A673 (cell line): ENCODE measurements around the gene ANAPC15. TPM values are rescaled to one million over a fixed set of nuclear protein-coding genes. Genes with fewer than 3 reads are reported as not detected.
"Not testable (repeated sequence)": the region's sequence is repeated elsewhere in the genome, so short reads cannot be mapped to it uniquely, and the experiment has no call there.

Experiments
- BruUV-seq: library from RNA; stranded (reverse); fragments of 400-500 nt; replicated peaks from 2 replicates; lab custom pipeline; 2021; lab: Mats Ljungman, UMichigan
- CTCF ChIA-PET: fragments of 300-600 bp; sonication (Branson Sonifier 250); formaldehyde crosslinking; loops from one replicate; lab custom pipeline; 2022; ENCODE audit warnings: antibody characterized with exemption; lab: Charles Lee
- POLR2A ChIA-PET: fragments of 300-600 bp; sonication (Branson Sonifier 250); formaldehyde crosslinking; loops from one replicate; lab custom pipeline; 2022; ENCODE audit warnings: antibody characterized with exemption; ENCODE audit not compliant: low non-redundant PET; lab: Charles Lee
- DNase-seq: peaks from one replicate; pipeline ENCODE4 v3.0.0-alpha.2; 2015; ENCODE audit warnings: low spot score
- H3K27ac ChIP-seq: fragments of 200-600 bp; sonication (generic); 2 replicates; pipeline ENCODE4 v1.5.1; 2016; ENCODE audit warnings: mixed run types, low read depth, mild to moderate bottlenecking, mixed read lengths, antibody characterized with exemption, low read length; ENCODE audit not compliant: poor library complexity, severe bottlenecking
- H3K27me3 ChIP-seq: fragments of 200-600 bp; sonication (generic); replicated peaks from 2 replicates; pipeline ENCODE4 v1.6.1; 2017; ENCODE audit warnings: mixed run types, low read depth, mild to moderate bottlenecking, mixed read lengths, antibody characterized with exemption, low read length; ENCODE audit not compliant: insufficient read depth, poor library complexity
- H3K36me3 ChIP-seq: fragments of 200-600 bp; sonication (generic); 2 replicates; pipeline ENCODE4 v1.6.1; 2016; ENCODE audit warnings: mixed run types, mild to moderate bottlenecking, mixed read lengths, antibody characterized with exemption, low read length; ENCODE audit not compliant: insufficient read depth, poor library complexity, severe bottlenecking
- H3K4me1 ChIP-seq: fragments of 200-600 bp; sonication (generic); 2 replicates; pipeline ENCODE4 v1.6.1; 2017; ENCODE audit warnings: mixed run types, mild to moderate bottlenecking, mixed read lengths, antibody characterized with exemption, low read length; ENCODE audit not compliant: insufficient read depth, poor library complexity, severe bottlenecking
- H3K4me3 ChIP-seq: fragments of 200-600 bp; sonication (generic); 2 replicates; pipeline ENCODE4 v1.5.1; 2016; ENCODE audit warnings: low read depth, mixed run types, mild to moderate bottlenecking, mixed read lengths, low read length; ENCODE audit not compliant: poor library complexity, severe bottlenecking
- H3K9me3 ChIP-seq: fragments of 200-600 bp; sonication (generic); 2 replicates; pipeline ENCODE4 v1.6.1; 2016; ENCODE audit warnings: mixed run types, low read depth, mild to moderate bottlenecking, mixed read lengths, antibody characterized with exemption, low read length; ENCODE audit not compliant: poor library complexity, severe bottlenecking
- CTCF ChIP-seq: fragments of 300-800, 200-600 bp; sonication (generic); conservative IDR thresholded peaks from 2 replicates; pipeline ENCODE4 v1.5.1; 2017; ENCODE audit warnings: low read depth, mild to moderate bottlenecking, antibody characterized with exemption, low read length, moderate library complexity, mixed read lengths
- EZH2 ChIP-seq: fragments of 200-600 bp; sonication (generic); IDR thresholded peaks from 2 replicates; pipeline ENCODE4 v1.6.1; 2017; ENCODE audit warnings: borderline replicate concordance, low read depth, mild to moderate bottlenecking, mixed read lengths, antibody characterized with exemption, low read length; ENCODE audit not compliant: poor library complexity, severe bottlenecking
- intact Hi-C: fragments of 100-400 bp; cut with micrococcal nuclease; formaldehyde crosslinking; loops from one replicate; pipeline ENCODE4 v1.10.0; 2022; ENCODE audit not compliant: unreplicated experiment
- total RNA-seq: library from RNA; stranded (reverse); gene quantifications from 2 replicates; pipeline ENCODE4 v1.2.3, GENCODE V29; 2021

The ANAPC15 gene
- total RNA-seq, 1 experiment from 2014 or later, result 57.2 TPM

GRCh38 chr11:72138821-72139390 lies 26.4 kb upstream of the ANAPC15 start:
- intact Hi-C loops, result no loop called here
- CTCF ChIA-PET, result no interaction called here

DNA sequence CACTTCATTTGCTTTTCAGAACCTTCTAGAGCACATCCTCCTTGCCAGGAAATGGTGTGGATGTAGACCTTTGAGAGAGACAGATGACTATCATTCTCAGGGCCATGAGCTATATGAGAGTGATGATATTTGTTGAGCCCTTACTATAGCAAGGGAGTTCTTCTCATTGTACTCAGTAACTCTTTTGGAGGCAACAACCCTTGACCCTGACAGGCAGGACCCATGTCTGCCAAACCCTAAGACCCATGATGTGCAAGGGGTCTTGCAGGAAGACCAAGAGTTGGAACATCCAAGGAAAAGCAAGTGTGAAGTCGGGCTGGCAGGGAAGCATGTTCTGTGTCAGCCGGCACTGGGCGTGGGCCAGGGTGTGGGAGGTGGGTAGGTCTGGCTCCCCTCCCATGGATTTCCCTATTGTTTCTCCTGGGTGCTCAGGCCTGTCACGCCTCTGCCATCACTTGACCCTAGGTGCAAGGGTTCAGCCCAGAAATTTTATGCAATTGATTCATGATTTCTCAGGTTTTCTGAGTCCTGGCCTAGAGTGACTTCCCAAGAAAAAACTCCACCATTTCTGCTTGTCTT lies 24.3 kb upstream of the ANAPC15 start:
- CTCF ChIA-PET, result interaction anchor here (0.6 kb wide), 1 partner anchor 107 kb away, joined by 3 read pairs; the partner anchor contains the start of gene PHOX2A
- Histone ChIP-seq H3K4me3 (no peak overlapping the region), H3K4me1 (no peaks in the 10 kb centered on the region), H3K36me3 (no peaks in the 10 kb centered on the region), H3K9me3 (no peaks in the 10 kb centered on the region), H3K27me3 (peaks cover 13% of the 10 kb centered on the region), H3K27ac (no peak overlapping the region)
- no peak for DNase-seq
- intact Hi-C loops, result no loop called here
- TF ChIP-seq CTCF (no peak), EZH2 (no peak)
- POLR2A ChIA-PET, result no interaction called here
- BruUV-seq, result no TSS peak

More at GRCh38 chr11:72138821-72139390, 26.4 kb upstream of the ANAPC15 start:
- H3K27ac ChIP-seq, result no peak overlapping the region
- BruUV-seq, result no TSS peak
- DNase-seq, result no peak
- H3K4me1 ChIP-seq, result no peaks in the 10 kb centered on the region
- TF ChIP-seq CTCF (no peak), EZH2 (no peak)
- H3K9me3 ChIP-seq, result no peaks in the 10 kb centered on the region
- no peak overlapping the region for H3K4me3 ChIP-seq
- POLR2A ChIA-PET, result no interaction called here
- H3K36me3 ChIP-seq, result no peaks in the 10 kb centered on the region
- no peaks in the 10 kb centered on the region for H3K27me3 ChIP-seq

DNA sequence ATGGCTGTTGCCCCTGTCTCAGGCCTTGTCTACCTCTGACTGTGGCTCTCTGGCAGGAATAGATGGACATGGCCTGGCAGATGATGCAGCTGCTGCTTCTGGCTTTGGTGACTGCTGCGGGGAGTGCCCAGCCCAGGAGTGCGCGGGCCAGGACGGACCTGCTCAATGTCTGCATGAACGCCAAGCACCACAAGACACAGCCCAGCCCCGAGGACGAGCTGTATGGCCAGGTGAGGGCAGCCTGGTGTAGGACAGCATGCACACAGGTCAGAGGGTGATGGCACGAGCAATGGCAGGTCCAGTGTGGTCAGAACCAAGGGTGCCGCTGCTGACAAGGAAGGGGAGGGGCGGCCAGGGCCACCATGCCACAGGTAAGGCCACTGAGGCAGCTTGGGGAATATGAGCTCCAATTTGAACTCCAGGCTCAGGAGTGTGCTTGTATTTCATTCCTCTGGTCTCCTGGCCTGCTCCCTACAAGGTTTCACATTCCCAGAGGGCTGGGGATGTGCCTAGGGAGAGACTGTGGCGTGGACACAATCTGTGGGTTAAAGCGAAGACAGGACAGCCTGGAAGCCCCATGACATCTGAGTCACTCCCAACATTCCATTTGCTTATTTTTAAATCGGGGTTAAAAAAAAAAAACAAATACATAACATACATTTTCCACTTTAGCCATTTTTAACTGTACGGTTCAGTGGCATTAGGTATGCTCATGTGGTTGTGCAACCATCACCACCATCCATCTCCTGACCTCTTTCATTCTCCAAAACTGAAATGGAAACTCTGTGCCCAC lies 23.6 kb upstream of the ANAPC15 start:
- BruUV-seq, result no TSS peak
- DNase-seq, result no peak

GRCh38 chr11:72135473-72135872 lies 23.0 kb upstream of the ANAPC15 start, which contains the start of gene FOLR3:
FOLR3 (plus strand) TSS chr11:72135725; CDS start chr11:72135953, 228 bp downstream.
- H3K4me1 ChIP-seq, POLR2A ChIA-PET, H3K27ac ChIP-seq, BruUV-seq, intact Hi-C loops, H3K9me3 ChIP-seq, CTCF ChIA-PET, DNase-seq, H3K4me3 ChIP-seq, H3K36me3 ChIP-seq: not testable (repeated sequence)
- H3K27me3 ChIP-seq, result peaks cover 16% of the 10 kb centered on the region

More for the DNA sequence above, 23.6 kb upstream of the ANAPC15 start:
- H3K27me3 ChIP-seq, result peaks cover 16% of the 10 kb centered on the region
- H3K4me3 ChIP-seq, result no peak overlapping the region
- no peak overlapping the region for H3K27ac ChIP-seq
- TF ChIP-seq CTCF, result no peak
- no peak for TF ChIP-seq EZH2
- POLR2A ChIA-PET, result no interaction called here
- no peaks in the 10 kb centered on the region for H3K9me3 ChIP-seq
- intact Hi-C loops, result no loop called here
- H3K36me3 ChIP-seq, result no peaks in the 10 kb centered on the region
- H3K4me1 ChIP-seq, result no peaks in the 10 kb centered on the region
- CTCF ChIA-PET, result interaction anchor here (0.6 kb wide), 1 partner anchor 108 kb away, joined by 3 read pairs; the partner anchor contains the start of gene PHOX2A
